H9 (cell line): ENCODE data around the gene ATP2B2. TPM values are rescaled to one million over a fixed set of nuclear protein-coding genes. Genes with fewer than 3 reads are reported as not detected.

ENCODE experiments used
- DNase-seq: peaks from one replicate; pipeline ENCODE4 v3.0.0-alpha.2; 2017
- H2AFZ ChIP-seq: one replicate; pipeline ENCODE4 v1.6.1; 2013; ENCODE audit warnings: mild to moderate bottlenecking, low read length, control low read depth, moderate library complexity
- H2AK5ac ChIP-seq: 2 replicates; pipeline ENCODE4 v1.6.1; 2013; ENCODE audit warnings: low read length, control low read depth, mixed read lengths; ENCODE audit not compliant: insufficient read length
- H2BK120ac ChIP-seq: one replicate; pipeline ENCODE4 v1.6.1; 2013; ENCODE audit warnings: low read depth, mild to moderate bottlenecking, low read length, control low read depth, inconsistent platforms; ENCODE audit not compliant: poor library complexity, severe bottlenecking
- H2BK12ac ChIP-seq: 2 replicates; pipeline ENCODE4 v1.6.1; 2013; ENCODE audit warnings: low read length, control low read depth, mixed read lengths, low read depth; ENCODE audit not compliant: insufficient read length
- H2BK15ac ChIP-seq: 2 replicates; pipeline ENCODE4 v1.6.1; 2013; ENCODE audit warnings: low read depth, low read length, control low read depth
- H2BK20ac ChIP-seq: one replicate; pipeline ENCODE4 v1.6.1; 2013; ENCODE audit warnings: low read depth, mild to moderate bottlenecking, low read length, control low read depth, inconsistent platforms; ENCODE audit not compliant: poor library complexity, severe bottlenecking
- H2BK5ac ChIP-seq: 2 replicates; pipeline ENCODE4 v1.6.1; 2013; ENCODE audit warnings: low read length, control low read depth, mixed read lengths; ENCODE audit not compliant: insufficient read length
- H3K14ac ChIP-seq: 2 replicates; pipeline ENCODE4 v1.6.1; 2013; ENCODE audit warnings: low read length, control low read depth; ENCODE audit not compliant: insufficient read depth
- H3K18ac ChIP-seq: 2 replicates; pipeline ENCODE4 v1.6.1; 2013; ENCODE audit warnings: low read depth, mild to moderate bottlenecking, mixed read lengths, low read length, control low read depth; ENCODE audit not compliant: insufficient read length
- H3K23ac ChIP-seq: 2 replicates; pipeline ENCODE4 v1.6.1; 2013; ENCODE audit warnings: low read length, control low read depth, mixed read lengths, low read depth; ENCODE audit not compliant: insufficient read length
- H3K23me2 ChIP-seq: 2 replicates; pipeline ENCODE4 v1.6.1; 2013; ENCODE audit warnings: low read depth, mild to moderate bottlenecking, mixed read lengths, low read length, control low read depth; ENCODE audit not compliant: insufficient read length, poor library complexity, severe bottlenecking
- H3K27ac ChIP-seq: 2 replicates; pipeline ENCODE4 v1.5.1; 2013; ENCODE audit warnings: low read length, control low read depth, mixed read lengths, low read depth; ENCODE audit not compliant: insufficient read length
- H3K27me3 ChIP-seq: 2 replicates; pipeline ENCODE4 v1.6.1; 2013; ENCODE audit warnings: low read length, control low read depth, inconsistent platforms; ENCODE audit not compliant: insufficient read depth
- H3K4ac ChIP-seq: 2 replicates; pipeline ENCODE4 v1.6.1; 2013; ENCODE audit warnings: low read depth, mild to moderate bottlenecking, control low read depth, inconsistent platforms, low read length, moderate library complexity
- H3K4me1 ChIP-seq: 2 replicates; pipeline ENCODE4 v1.6.1; 2013; ENCODE audit warnings: low read length, control low read depth, inconsistent platforms; ENCODE audit not compliant: insufficient read depth
- H3K4me2 ChIP-seq: 2 replicates; pipeline ENCODE4 v1.6.1; 2013; ENCODE audit warnings: low read length, control low read depth, mixed read lengths; ENCODE audit not compliant: insufficient read length, insufficient read depth
- H3K56ac ChIP-seq: 2 replicates; pipeline ENCODE4 v1.6.1; 2013; ENCODE audit warnings: low read depth, mild to moderate bottlenecking, mixed read lengths, low read length, control low read depth; ENCODE audit not compliant: insufficient read length
- H3K79me1 ChIP-seq: 2 replicates; pipeline ENCODE4 v1.6.1; 2013; ENCODE audit warnings: low read depth, mild to moderate bottlenecking, moderate library complexity, low read length, control low read depth, inconsistent platforms; ENCODE audit not compliant: insufficient read depth, poor library complexity, severe bottlenecking
- H3K79me2 ChIP-seq: 2 replicates; pipeline ENCODE4 v1.6.1; 2013; ENCODE audit warnings: low read length, control low read depth, inconsistent platforms; ENCODE audit not compliant: insufficient read depth
- H3K9ac ChIP-seq: 2 replicates; pipeline ENCODE4 v1.6.1; 2013; ENCODE audit warnings: low read length, control low read depth, mixed read lengths; ENCODE audit not compliant: insufficient read length; ENCODE audit errors: extremely low read depth
- H3K9me3 ChIP-seq: one replicate; pipeline ENCODE4 v1.6.1; 2013; ENCODE audit warnings: low read depth, low read length, inconsistent platforms; ENCODE audit not compliant: control insufficient read depth
- H3T11ph ChIP-seq: one replicate; pipeline ENCODE4 v1.6.1; 2013; ENCODE audit warnings: mild to moderate bottlenecking, low read length, control low read depth, inconsistent platforms
- H4K20me1 ChIP-seq: one replicate; pipeline ENCODE4 v1.6.1; 2013; ENCODE audit not compliant: control insufficient read depth, insufficient read length, insufficient read depth
- H4K5ac ChIP-seq: 2 replicates; pipeline ENCODE4 v1.6.1; 2013; ENCODE audit warnings: low read depth, mild to moderate bottlenecking, mixed read lengths, low read length, control low read depth; ENCODE audit not compliant: insufficient read length
- H4K8ac ChIP-seq: replicated peaks from 2 replicates; pipeline ENCODE4 v1.6.1; 2013; ENCODE audit warnings: low read length, control low read depth, mixed read lengths, low read depth; ENCODE audit not compliant: insufficient read length
- H4K91ac ChIP-seq: 2 replicates; pipeline ENCODE4 v1.6.1; 2013; ENCODE audit warnings: low read depth, mild to moderate bottlenecking, moderate library complexity, mixed read lengths, low read length, control low read depth; ENCODE audit not compliant: insufficient read length
- H3K27ac Mint-ChIP-seq, 3 experiments: 2 replicates in 2 of 3; 3 replicates in 1 of 3; pipeline ENCODE4 v1.8.0; 2020 to 2021; ENCODE audit warnings: mixed read lengths in 3 of 3, mild to moderate bottlenecking in 1 of 3, moderate library complexity in 1 of 3
- H3K27me3 Mint-ChIP-seq: 2 replicates; pipeline ENCODE4 v1.8.0; 2021; ENCODE audit warnings: low read depth, mild to moderate bottlenecking, moderate library complexity, mixed read lengths
- H3K36me3 Mint-ChIP-seq, 3 experiments: 2 replicates in 2 of 3; 3 replicates in 1 of 3; pipeline ENCODE4 v1.8.0; 2020 to 2021; ENCODE audit warnings: low read depth in 3 of 3, mixed read lengths in 3 of 3; ENCODE audit not compliant: insufficient read depth in 1 of 3
- H3K4me1 Mint-ChIP-seq, 2 experiments: 2 replicates each; pipeline ENCODE4 v1.8.0; 2020; ENCODE audit warnings: mixed read lengths in 2 of 2
- H3K4me3 Mint-ChIP-seq, 2 experiments: 2 replicates in 1 of 2; 3 replicates in 1 of 2; pipeline ENCODE4 v1.8.0; 2020 to 2021; ENCODE audit warnings: mild to moderate bottlenecking in 2 of 2, mixed read lengths in 2 of 2, moderate library complexity in 1 of 2
- H3K9me3 Mint-ChIP-seq, 2 experiments: 2 replicates in 1 of 2; 3 replicates in 1 of 2; pipeline ENCODE4 v1.8.0; 2020; ENCODE audit warnings: mild to moderate bottlenecking in 2 of 2, mixed read lengths in 2 of 2, moderate library complexity in 1 of 2
- WGBS: extraction: QIAGEN DNeasy Blood & Tissue Kit; methylation state at CpG from one replicate; pipeline ENCODE4 v1.1.7; 2013; ENCODE audit warnings: missing lambda C conversion rate, low lambda C conversion rate, mixed read lengths; ENCODE audit not compliant: insufficient read length; ENCODE audit errors: extremely low coverage; 5-methylcytosine and 5-hydroxymethylcytosine counted together
- total RNA-seq: library from RNA; stranded (reverse); gene quantifications from 2 replicates; pipeline ENCODE4 v1.2.1, GENCODE V29; 2021
- TF ChIP-seq, protein P1 (sequence below): fragments of 200-600 bp; sonication (generic); conservative IDR thresholded peaks from 3 replicates; pipeline ENCODE4 v1.8.0; 2021; ENCODE audit warnings: antibody characterized with exemption, mild to moderate bottlenecking

ATP2B2 gene
- total RNA-seq, 1 experiment from 2014 or later: 0.33 TPM

DNA sequence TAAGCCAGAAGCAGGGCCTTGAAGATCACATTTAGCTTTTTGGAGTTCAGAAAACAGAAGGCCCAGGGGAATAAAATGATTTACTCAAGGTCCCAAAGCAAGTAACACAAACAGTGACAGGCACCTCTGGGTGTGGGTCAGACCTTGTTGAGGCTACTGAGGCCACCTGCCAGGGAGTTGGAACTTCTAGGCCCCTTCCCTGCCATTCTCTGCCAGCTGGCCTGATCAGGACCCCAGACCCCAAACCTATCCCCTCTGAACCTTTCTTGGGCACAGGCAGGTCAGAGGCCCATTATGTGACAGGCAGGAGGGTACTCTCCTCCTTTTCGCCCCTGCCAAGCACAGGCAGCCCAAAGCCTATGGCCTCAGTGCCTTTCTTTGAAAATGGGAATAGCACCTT lies 49.4 kb upstream of the ATP2B2 start:
- no peak overlapping the region for H2BK15ac ChIP-seq
- H4K20me1 ChIP-seq: no peaks in the 10 kb centered on the region
- no peak overlapping the region for H3K14ac ChIP-seq
- H2BK120ac ChIP-seq: no peak overlapping the region
- H3K23me2 ChIP-seq: no peaks in the 10 kb centered on the region
- TF ChIP-seq, protein P1, sequence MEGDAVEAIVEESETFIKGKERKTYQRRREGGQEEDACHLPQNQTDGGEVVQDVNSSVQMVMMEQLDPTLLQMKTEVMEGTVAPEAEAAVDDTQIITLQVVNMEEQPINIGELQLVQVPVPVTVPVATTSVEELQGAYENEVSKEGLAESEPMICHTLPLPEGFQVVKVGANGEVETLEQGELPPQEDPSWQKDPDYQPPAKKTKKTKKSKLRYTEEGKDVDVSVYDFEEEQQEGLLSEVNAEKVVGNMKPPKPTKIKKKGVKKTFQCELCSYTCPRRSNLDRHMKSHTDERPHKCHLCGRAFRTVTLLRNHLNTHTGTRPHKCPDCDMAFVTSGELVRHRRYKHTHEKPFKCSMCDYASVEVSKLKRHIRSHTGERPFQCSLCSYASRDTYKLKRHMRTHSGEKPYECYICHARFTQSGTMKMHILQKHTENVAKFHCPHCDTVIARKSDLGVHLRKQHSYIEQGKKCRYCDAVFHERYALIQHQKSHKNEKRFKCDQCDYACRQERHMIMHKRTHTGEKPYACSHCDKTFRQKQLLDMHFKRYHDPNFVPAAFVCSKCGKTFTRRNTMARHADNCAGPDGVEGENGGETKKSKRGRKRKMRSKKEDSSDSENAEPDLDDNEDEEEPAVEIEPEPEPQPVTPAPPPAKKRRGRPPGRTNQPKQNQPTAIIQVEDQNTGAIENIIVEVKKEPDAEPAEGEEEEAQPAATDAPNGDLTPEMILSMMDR: no peak
- peak overlapping the region; percentile 53 for H3K18ac ChIP-seq
- no peak overlapping the region for H3K56ac ChIP-seq
- WGBS: no CpG with 5 or more reads among the region's 1 CpG
- no peaks in the 10 kb centered on the region for H3K79me1 ChIP-seq
- Mint-ChIP-seq H3K36me3 (no peaks in the 10 kb centered on the region), H3K27me3 (peaks cover 12% of the 10 kb centered on the region), H3K4me3 (no peak overlapping the region), H3K27ac (peak overlapping the region in 2 of 3 experiments; percentile 39 to 94; a peak in 3 of 7 replicates), H3K9me3 (no peaks in the 10 kb centered on the region), H3K4me1 (peaks cover 30 to 45% of the 10 kb centered on the region in 2 experiments)
- H2BK5ac ChIP-seq: no peak overlapping the region
- no peak overlapping the region for H3K23ac ChIP-seq
- no peak overlapping the region for H2AK5ac ChIP-seq
- H3K4me2 ChIP-seq: no peak overlapping the region
- H3K4ac ChIP-seq: no peak overlapping the region; the same call in 1 of the 2 replicates
- no peak overlapping the region for H4K5ac ChIP-seq
- no peak overlapping the region for H2BK20ac ChIP-seq
- 0 out of 2 replicates have a peak, but pooled peaks cover 3% of the 10 kb centered on the region for H3K4me1 ChIP-seq
- DNase-seq: peak; percentile 11
- no peak overlapping the region for H3K27ac ChIP-seq
- no peaks in the 10 kb centered on the region for H3K9me3 ChIP-seq
- peak overlapping the region; percentile 52 for H4K91ac ChIP-seq
- no peak overlapping the region for H2BK12ac ChIP-seq
- no peaks in the 10 kb centered on the region for H3K79me2 ChIP-seq
- H4K8ac ChIP-seq: no peak overlapping the region
- no peak overlapping the region for H3T11ph ChIP-seq
- no peaks in the 10 kb centered on the region for H3K27me3 ChIP-seq
- H3K9ac ChIP-seq: no peak overlapping the region
- no peak overlapping the region for H2AFZ ChIP-seq
